Fibroblast of lung (primary cell): ENCODE results near the gene PTPRO. TPM values are rescaled to one million over a fixed set of nuclear protein-coding genes. Genes with fewer than 3 reads are reported as not detected.

ENCODE experiments used
- DNase-seq, 2 donors: peaks; one replicate each; pipeline versions ENCODE4 v3.0.0 to v3.0.0-alpha.2; 2010; ENCODE audit warnings: low read depth in 2 of 2
- H2AFZ ChIP-seq: 2 replicates; pipeline ENCODE4 v1.5.1; 2012; ENCODE audit warnings: low read length, control low read depth, inconsistent platforms
- H3K27ac ChIP-seq: 2 replicates; pipeline ENCODE4 v1.5.1; 2011; ENCODE audit warnings: low read length, control low read depth; ENCODE audit not compliant: insufficient read depth
- H3K27me3 ChIP-seq: 2 replicates; pipeline ENCODE4 v1.5.1; 2011; ENCODE audit warnings: mild to moderate bottlenecking, low read length; ENCODE audit not compliant: control insufficient read depth, insufficient read depth
- H3K36me3 ChIP-seq: 2 replicates; pipeline ENCODE4 v1.5.1; 2011; ENCODE audit warnings: low read length; ENCODE audit not compliant: control insufficient read depth, insufficient read depth
- H3K4me1 ChIP-seq: 2 replicates; pipeline ENCODE4 v1.5.1; 2011; ENCODE audit warnings: low read length; ENCODE audit not compliant: control insufficient read depth, insufficient read depth; ENCODE audit errors: extremely low read depth
- H3K4me2 ChIP-seq: 2 replicates; pipeline ENCODE4 v1.5.1; 2011; ENCODE audit warnings: low read length, control low read depth; ENCODE audit not compliant: insufficient read depth; ENCODE audit errors: extremely low read depth
- H3K4me3 ChIP-seq, 4 experiments: fragments of 200-600 bp in 1 of 4; sonication (generic) in 1 of 4; replicated peaks in 1 of 4; 2 replicates each; pipeline ENCODE4 v1.5.1; 2011 to 2016; ENCODE audit warnings: low read length in 4 of 4, low read depth in 3 of 4, mild to moderate bottlenecking in 3 of 4, control low read depth in 2 of 4, inconsistent platforms in 1 of 4, mixed read lengths in 1 of 4; ENCODE audit not compliant: insufficient read depth in 1 of 4; ENCODE audit errors: control extremely low read depth in 1 of 4
- H3K79me2 ChIP-seq: 2 replicates; pipeline ENCODE4 v1.5.1; 2012; ENCODE audit warnings: mild to moderate bottlenecking, low read length, inconsistent platforms; ENCODE audit not compliant: control insufficient read depth, insufficient read depth
- H3K9ac ChIP-seq: 2 replicates; pipeline ENCODE4 v1.5.1; 2011; ENCODE audit warnings: mild to moderate bottlenecking, low read length, control low read depth; ENCODE audit not compliant: insufficient read depth
- H3K9me3 ChIP-seq: 2 replicates; pipeline ENCODE4 v1.5.1; 2012; ENCODE audit warnings: low read depth, low read length; ENCODE audit not compliant: control insufficient read depth, insufficient read depth
- H4K20me1 ChIP-seq: 2 replicates; pipeline ENCODE4 v1.5.1; 2011; ENCODE audit warnings: low read length; ENCODE audit not compliant: control insufficient read depth, insufficient read depth; ENCODE audit errors: extremely low read depth
- EZH2 ChIP-seq: IDR thresholded peaks from 2 replicates; pipeline ENCODE4 v1.5.1; 2012; ENCODE audit warnings: low read length, control low read depth, mild to moderate bottlenecking; ENCODE audit errors: missing control alignments
- polyA plus RNA-seq, 2 donors: library from polyadenylated mRNA; depleted of rRNA in 1 of 2; stranded (reverse) in 1 of 2; unstranded in 1 of 2; fragments of >200 nt; gene quantifications; 2 replicates each; pipeline ENCODE4 v1.2.1, GENCODE V29; 2011 to 2012; ENCODE audit warnings: missing spikeins in 1 of 2
- total RNA-seq: library from RNA; depleted of rRNA; stranded (reverse); fragments of >200 nt; gene quantifications from 2 replicates; pipeline ENCODE4 v1.2.1, GENCODE V29; 2014
- TF ChIP-seq, protein P1 (sequence below), 2 donors: IDR thresholded peaks in 1 of 2; conservative IDR thresholded peaks in 1 of 2; 1 replicate in 1 of 2; 2 replicates in 1 of 2; pipeline ENCODE4 v1.5.1; 2011 to 2012; ENCODE audit warnings: low read length in 2 of 2, control low read depth in 1 of 2, inconsistent platforms in 1 of 2, low read depth in 1 of 2, mild to moderate bottlenecking in 1 of 2

Gene PTPRO
- total and polyA plus RNA-seq, 2 donors (not counting 1 experiment from before 2014, with no cell fraction given), result 0.33 to 0.35 TPM

DNA sequence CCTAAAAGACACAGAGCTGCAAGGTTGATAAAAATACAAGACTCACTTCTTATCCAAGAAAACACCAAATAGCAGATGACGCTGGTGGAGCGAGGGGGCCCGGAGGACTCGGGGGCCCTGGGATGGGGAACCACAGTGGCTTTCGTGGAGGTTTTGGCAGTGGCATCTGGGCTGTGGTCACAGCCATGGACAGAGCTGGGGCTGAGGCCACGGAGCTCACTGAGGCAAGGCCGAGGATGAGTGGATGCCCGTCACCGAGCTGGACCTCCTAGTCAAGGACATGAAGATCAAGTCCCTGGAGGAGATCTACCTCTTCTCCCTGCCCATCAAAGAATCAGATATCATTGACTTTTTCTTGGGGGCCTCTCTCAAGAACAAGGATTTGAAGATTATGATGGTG lies 117.2 kb downstream of the PTPRO start:
- H3K9ac ChIP-seq, result no peak overlapping the region
- H2AFZ ChIP-seq, result no peak overlapping the region
- no peaks in the 10 kb centered on the region for H3K36me3 ChIP-seq
- no peaks in the 10 kb centered on the region for H3K9me3 ChIP-seq
- H3K4me2 ChIP-seq, result no peak overlapping the region
- H3K4me3 ChIP-seq, result no peak overlapping the region
- no peaks in the 10 kb centered on the region for H4K20me1 ChIP-seq
- H3K27ac ChIP-seq, result no peak overlapping the region
- DNase-seq, result no peak
- TF ChIP-seq, protein P1, sequence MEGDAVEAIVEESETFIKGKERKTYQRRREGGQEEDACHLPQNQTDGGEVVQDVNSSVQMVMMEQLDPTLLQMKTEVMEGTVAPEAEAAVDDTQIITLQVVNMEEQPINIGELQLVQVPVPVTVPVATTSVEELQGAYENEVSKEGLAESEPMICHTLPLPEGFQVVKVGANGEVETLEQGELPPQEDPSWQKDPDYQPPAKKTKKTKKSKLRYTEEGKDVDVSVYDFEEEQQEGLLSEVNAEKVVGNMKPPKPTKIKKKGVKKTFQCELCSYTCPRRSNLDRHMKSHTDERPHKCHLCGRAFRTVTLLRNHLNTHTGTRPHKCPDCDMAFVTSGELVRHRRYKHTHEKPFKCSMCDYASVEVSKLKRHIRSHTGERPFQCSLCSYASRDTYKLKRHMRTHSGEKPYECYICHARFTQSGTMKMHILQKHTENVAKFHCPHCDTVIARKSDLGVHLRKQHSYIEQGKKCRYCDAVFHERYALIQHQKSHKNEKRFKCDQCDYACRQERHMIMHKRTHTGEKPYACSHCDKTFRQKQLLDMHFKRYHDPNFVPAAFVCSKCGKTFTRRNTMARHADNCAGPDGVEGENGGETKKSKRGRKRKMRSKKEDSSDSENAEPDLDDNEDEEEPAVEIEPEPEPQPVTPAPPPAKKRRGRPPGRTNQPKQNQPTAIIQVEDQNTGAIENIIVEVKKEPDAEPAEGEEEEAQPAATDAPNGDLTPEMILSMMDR (conservative IDR thresholded peaks at IDR 0.05 in 1 of 2, IDR thresholded peaks at IDR 0.05 in 1 of 2; ENCODE audit: low read depth in 1 of 2, low read length in 2 of 2), result no peak
- TF ChIP-seq EZH2, result no peak
- no peaks in the 10 kb centered on the region for H3K79me2 ChIP-seq
- H3K4me1 ChIP-seq, result no peaks in the 10 kb centered on the region
- no peaks in the 10 kb centered on the region for H3K27me3 ChIP-seq

DNA sequence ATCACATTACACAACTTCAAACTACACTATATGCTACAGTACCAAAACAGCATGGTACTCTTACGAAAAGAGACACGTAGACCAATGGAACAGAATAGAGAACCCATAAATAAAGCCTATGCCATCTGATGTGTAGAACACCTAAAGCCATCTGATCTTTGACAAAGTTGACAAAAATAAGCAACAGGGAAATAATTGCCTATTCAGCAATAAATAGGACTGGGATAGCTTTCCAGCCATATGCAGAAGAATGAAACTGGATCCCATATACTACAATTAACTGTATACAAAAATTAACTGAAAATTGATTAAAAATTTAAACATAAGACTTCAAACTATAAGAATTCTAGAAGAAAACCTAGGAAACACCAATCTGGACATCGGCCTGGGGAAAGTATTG lies 120.7 kb downstream of the PTPRO start:
- TF ChIP-seq, protein P1 (conservative IDR thresholded peaks at IDR 0.05 in 1 of 2, IDR thresholded peaks at IDR 0.05 in 1 of 2; ENCODE audit: low read depth in 1 of 2, low read length in 2 of 2), result no peak
- TF ChIP-seq EZH2, result no peak
- Histone ChIP-seq H3K9ac (no peak overlapping the region), H3K4me2 (no peak overlapping the region), H3K27ac (no peak overlapping the region), H3K36me3 (no peaks in the 10 kb centered on the region), H3K79me2 (no peaks in the 10 kb centered on the region), H2AFZ (no peak overlapping the region), H3K9me3 (no peaks in the 10 kb centered on the region), H4K20me1 (no peaks in the 10 kb centered on the region), H3K4me3 (no peak overlapping the region), H3K4me1 (no peaks in the 10 kb centered on the region), H3K27me3 (no peaks in the 10 kb centered on the region)
- no peak for DNase-seq

DNA sequence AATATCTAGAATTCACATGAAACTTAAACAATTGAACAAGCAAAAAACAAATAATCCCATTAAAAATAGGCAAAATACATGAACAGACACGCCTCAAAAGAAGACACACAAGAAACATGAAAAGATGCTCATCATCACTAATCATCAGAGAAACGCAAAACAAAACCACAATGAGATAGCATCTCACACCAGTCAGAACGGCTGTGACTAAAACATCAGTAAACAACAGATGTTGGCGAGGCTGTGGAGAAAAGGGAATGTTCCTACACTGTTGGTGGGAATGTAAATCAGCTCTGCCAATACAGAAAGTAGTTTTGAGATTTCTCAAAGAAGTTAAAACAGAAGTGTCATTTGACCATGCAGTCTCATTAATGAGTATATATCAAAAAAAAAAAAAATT lies 121.3 kb downstream of the PTPRO start:
- DNase-seq, result no peak
- no peak overlapping the region for H2AFZ ChIP-seq

More for the DNA sequence above, 121.3 kb downstream of the PTPRO start:
- Histone ChIP-seq H3K9ac (no peak overlapping the region), H3K79me2 (no peaks in the 10 kb centered on the region), H3K4me3 (no peak overlapping the region), H3K27ac (no peak overlapping the region), H3K27me3 (no peaks in the 10 kb centered on the region), H3K9me3 (no peaks in the 10 kb centered on the region), H4K20me1 (no peaks in the 10 kb centered on the region), H3K4me2 (no peak overlapping the region), H3K36me3 (no peaks in the 10 kb centered on the region), H3K4me1 (no peaks in the 10 kb centered on the region)
- no peak for TF ChIP-seq EZH2
- TF ChIP-seq, protein P1 (conservative IDR thresholded peaks at IDR 0.05 in 1 of 2, IDR thresholded peaks at IDR 0.05 in 1 of 2; ENCODE audit: low read depth in 1 of 2, low read length in 2 of 2), result no peak
